C4-2B (cell line): ENCODE results near the gene C6orf58.

Experiments
- CTCF ChIP-seq: fragments of 450-650 bp; conservative IDR thresholded peaks from 2 replicates; pipeline ENCODE4 v1.5.1; 2017; ENCODE audit warnings: mild to moderate bottlenecking
- ZFX ChIP-seq: fragments of 450-650 bp; IDR thresholded peaks from 2 replicates; pipeline ENCODE4 v1.6.1; 2017

DNA sequence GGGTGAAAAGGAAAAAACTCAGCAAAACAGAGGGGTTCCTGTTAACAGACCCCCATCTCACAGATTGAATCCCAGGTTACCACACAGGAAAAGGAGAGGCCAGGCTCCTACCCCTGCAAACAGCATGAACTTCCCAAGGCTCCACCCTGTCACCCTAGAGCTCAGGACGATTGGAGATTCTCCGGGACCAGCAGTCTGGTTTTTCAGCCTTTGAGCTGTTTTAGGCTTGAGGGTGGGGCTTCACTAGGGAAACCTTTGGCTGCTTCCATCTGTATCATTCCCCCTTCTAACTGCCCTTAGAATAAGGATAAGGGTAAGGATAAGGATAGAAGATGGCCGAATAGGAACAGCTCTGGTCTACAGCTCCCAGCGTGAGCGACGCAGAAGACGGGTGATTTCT is 16.0 kb downstream of the C6orf58 start:
- TF ChIP-seq CTCF (no peak), ZFX (no peak)
